ENCODE data around the gene GRIK4. TPM values are rescaled to one million over a fixed set of nuclear protein-coding genes. Genes with fewer than 3 reads are reported as not detected.

The GRIK4 gene
- total RNA-seq, 1 experiment from 2014 or later, result not detected

- H3K79me2 ChIP-seq (ENCODE audit: low read depth), result no peaks in the 10 kb centered on the region
- no peak overlapping the region for H3K27ac ChIP-seq
- no peak for DNase-seq
- no peaks in the 10 kb centered on the region for H3K4me1 ChIP-seq (replicated peaks; ENCODE audit: insufficient read depth)
- H3F3A ChIP-seq (ENCODE audit: insufficient read depth, low read depth), result no peaks in the 10 kb centered on the region
- no peaks in the 10 kb centered on the region for H3K36me3 ChIP-seq (ENCODE audit: low read depth)
- BruUV-seq (replicated peaks), result no TSS peak
- H2AFZ ChIP-seq, result no peak overlapping the region
- H3K27me3 ChIP-seq (ENCODE audit: insufficient read depth, low read depth), result peaks cover 91% of the 10 kb centered on the region
- intact Hi-C loops (cut with micrococcal nuclease; ENCODE audit: unreplicated experiment), result no loop called here
- no peak for TF ChIP-seq EZH2 (IDR thresholded peaks at IDR 0.05; ENCODE audit: low read depth)
- TF ChIP-seq, protein P1, sequence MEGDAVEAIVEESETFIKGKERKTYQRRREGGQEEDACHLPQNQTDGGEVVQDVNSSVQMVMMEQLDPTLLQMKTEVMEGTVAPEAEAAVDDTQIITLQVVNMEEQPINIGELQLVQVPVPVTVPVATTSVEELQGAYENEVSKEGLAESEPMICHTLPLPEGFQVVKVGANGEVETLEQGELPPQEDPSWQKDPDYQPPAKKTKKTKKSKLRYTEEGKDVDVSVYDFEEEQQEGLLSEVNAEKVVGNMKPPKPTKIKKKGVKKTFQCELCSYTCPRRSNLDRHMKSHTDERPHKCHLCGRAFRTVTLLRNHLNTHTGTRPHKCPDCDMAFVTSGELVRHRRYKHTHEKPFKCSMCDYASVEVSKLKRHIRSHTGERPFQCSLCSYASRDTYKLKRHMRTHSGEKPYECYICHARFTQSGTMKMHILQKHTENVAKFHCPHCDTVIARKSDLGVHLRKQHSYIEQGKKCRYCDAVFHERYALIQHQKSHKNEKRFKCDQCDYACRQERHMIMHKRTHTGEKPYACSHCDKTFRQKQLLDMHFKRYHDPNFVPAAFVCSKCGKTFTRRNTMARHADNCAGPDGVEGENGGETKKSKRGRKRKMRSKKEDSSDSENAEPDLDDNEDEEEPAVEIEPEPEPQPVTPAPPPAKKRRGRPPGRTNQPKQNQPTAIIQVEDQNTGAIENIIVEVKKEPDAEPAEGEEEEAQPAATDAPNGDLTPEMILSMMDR (conservative IDR thresholded peaks at IDR 0.05), result no peak
- POLR2A ChIA-PET (ENCODE audit: unreplicated experiment), result no interaction called here
- H3K4me3 ChIP-seq, result no peak overlapping the region
- H3K9me3 ChIP-seq (ENCODE audit: insufficient read depth, low read depth), result peaks cover 11% of the 10 kb centered on the region; the same call in 1 of the 2 replicates
- CTCF ChIA-PET, result no interaction called here
- no peaks in the 10 kb centered on the region for H3K9me2 ChIP-seq (ENCODE audit: insufficient read depth)
- no peaks in the 10 kb centered on the region for H4K20me1 ChIP-seq (ENCODE audit: insufficient read depth)
- no peak overlapping the region for H3K4me2 ChIP-seq
Measured at GRCh38 chr11:120615391-120615790, 103.8 kb downstream of the GRIK4 start.

GRCh38 chr11:120618399-120618798, 106.9 kb downstream of the GRIK4 start:
- no peaks in the 10 kb centered on the region for H3K79me2 ChIP-seq (ENCODE audit: low read depth)
- no TSS peak for BruUV-seq (replicated peaks)
- H3K4me2 ChIP-seq, result no peak overlapping the region
- no peak for DNase-seq
- no peak overlapping the region for H3K27ac ChIP-seq
- H3K36me3 ChIP-seq (ENCODE audit: low read depth), result no peaks in the 10 kb centered on the region
- H3K27me3 ChIP-seq (ENCODE audit: insufficient read depth, low read depth), result peaks cover 88% of the 10 kb centered on the region
- no peak overlapping the region for H2AFZ ChIP-seq
- no peaks in the 10 kb centered on the region for H3K9me2 ChIP-seq (ENCODE audit: insufficient read depth)
- TF ChIP-seq, protein P1 (conservative IDR thresholded peaks at IDR 0.05), result no peak
- no peak for TF ChIP-seq EZH2 (IDR thresholded peaks at IDR 0.05; ENCODE audit: low read depth)
- no peak overlapping the region for H3K4me3 ChIP-seq
- H3K9me3 ChIP-seq (ENCODE audit: insufficient read depth, low read depth), result peaks cover 11% of the 10 kb centered on the region; the same call in 1 of the 2 replicates
- intact Hi-C loops (cut with micrococcal nuclease; ENCODE audit: unreplicated experiment), result no loop called here
- H3F3A ChIP-seq (ENCODE audit: insufficient read depth, low read depth), result no peaks in the 10 kb centered on the region
- no peaks in the 10 kb centered on the region for H4K20me1 ChIP-seq (ENCODE audit: insufficient read depth)
- POLR2A ChIA-PET (ENCODE audit: unreplicated experiment), result no interaction called here
- H3K4me1 ChIP-seq (replicated peaks; ENCODE audit: insufficient read depth), result no peaks in the 10 kb centered on the region
- CTCF ChIA-PET, result no interaction called here

DNA sequence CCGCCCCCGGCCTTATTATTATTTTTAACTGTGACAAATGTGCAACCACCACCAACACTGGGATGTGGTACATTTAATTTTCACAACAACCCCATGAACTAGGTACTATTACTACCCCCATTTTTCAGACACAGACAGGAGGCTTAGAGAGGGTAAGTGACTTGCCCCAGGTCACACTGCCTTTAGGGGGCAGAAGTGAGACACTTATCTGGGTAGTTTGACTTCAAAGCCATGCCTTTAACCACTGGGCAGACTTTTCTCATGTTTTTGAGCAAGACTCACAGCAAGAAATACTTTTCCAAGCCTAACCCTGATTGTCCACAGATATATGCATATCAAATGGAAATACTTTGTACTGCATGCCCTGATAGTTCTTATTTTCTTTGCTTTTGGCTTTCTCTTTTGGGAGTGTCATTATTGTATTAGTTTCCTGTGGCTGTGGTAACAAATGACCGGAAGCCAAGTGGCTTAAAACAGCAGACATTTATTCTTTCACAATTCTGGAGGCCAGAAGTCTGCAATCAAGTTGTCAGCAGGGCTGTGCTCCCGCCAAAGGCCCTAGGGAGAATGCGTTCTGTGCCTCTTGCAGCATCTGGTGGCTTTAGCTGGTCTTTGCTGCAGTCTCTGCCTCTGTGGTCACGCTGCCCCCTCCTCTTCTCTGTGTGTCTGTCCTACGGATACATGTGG, 110.8 kb downstream of the GRIK4 start:
- H3F3A ChIP-seq (ENCODE audit: insufficient read depth, low read depth), result no peaks in the 10 kb centered on the region
- BruUV-seq (replicated peaks), result no TSS peak
- H3K4me2 ChIP-seq, result no peak overlapping the region
- DNase-seq, result no peak
- no peaks in the 10 kb centered on the region for H3K9me2 ChIP-seq (ENCODE audit: insufficient read depth)
- H3K79me2 ChIP-seq (ENCODE audit: low read depth), result no peaks in the 10 kb centered on the region
- intact Hi-C loops (cut with micrococcal nuclease; ENCODE audit: unreplicated experiment), result no loop called here
- H4K20me1 ChIP-seq (ENCODE audit: insufficient read depth), result no peaks in the 10 kb centered on the region
- H3K27me3 ChIP-seq (ENCODE audit: insufficient read depth, low read depth), result peaks cover 92% of the 10 kb centered on the region
- no peak overlapping the region for H3K4me3 ChIP-seq
- no peak overlapping the region for H3K27ac ChIP-seq
- no peak overlapping the region for H2AFZ ChIP-seq
- CTCF ChIA-PET, result no interaction called here
- H3K9me3 ChIP-seq (ENCODE audit: insufficient read depth, low read depth), result peaks cover 11% of the 10 kb centered on the region; the same call in 1 of the 2 replicates
- H3K4me1 ChIP-seq (replicated peaks; ENCODE audit: insufficient read depth), result no peaks in the 10 kb centered on the region
- no peaks in the 10 kb centered on the region for H3K36me3 ChIP-seq (ENCODE audit: low read depth)
- TF ChIP-seq EZH2 (IDR thresholded peaks at IDR 0.05; ENCODE audit: low read depth), result no peak
- TF ChIP-seq, protein P1 (conservative IDR thresholded peaks at IDR 0.05), result peak; percentile 45
- POLR2A ChIA-PET (ENCODE audit: unreplicated experiment), result no interaction called here
